Fibroblast of pulmonary artery (primary cell): ENCODE data around the gene SLC66A2.

Source experiments
- DNase-seq: peaks from one replicate; pipeline ENCODE4 v3.0.0-alpha.2; 2010; ENCODE audit warnings: low read depth
- H3K4me3 ChIP-seq: replicated peaks from 2 replicates; pipeline ENCODE4 v1.5.1; 2011; ENCODE audit warnings: low read depth, mild to moderate bottlenecking, control low read depth, low read length, moderate library complexity
- TF ChIP-seq, protein P1 (sequence below): IDR thresholded peaks from 2 replicates; pipeline ENCODE4 v1.5.1; 2011; ENCODE audit warnings: mild to moderate bottlenecking, control low read depth, low read length, inconsistent platforms; ENCODE audit errors: missing control alignments

The SLC66A2 gene

DNA sequence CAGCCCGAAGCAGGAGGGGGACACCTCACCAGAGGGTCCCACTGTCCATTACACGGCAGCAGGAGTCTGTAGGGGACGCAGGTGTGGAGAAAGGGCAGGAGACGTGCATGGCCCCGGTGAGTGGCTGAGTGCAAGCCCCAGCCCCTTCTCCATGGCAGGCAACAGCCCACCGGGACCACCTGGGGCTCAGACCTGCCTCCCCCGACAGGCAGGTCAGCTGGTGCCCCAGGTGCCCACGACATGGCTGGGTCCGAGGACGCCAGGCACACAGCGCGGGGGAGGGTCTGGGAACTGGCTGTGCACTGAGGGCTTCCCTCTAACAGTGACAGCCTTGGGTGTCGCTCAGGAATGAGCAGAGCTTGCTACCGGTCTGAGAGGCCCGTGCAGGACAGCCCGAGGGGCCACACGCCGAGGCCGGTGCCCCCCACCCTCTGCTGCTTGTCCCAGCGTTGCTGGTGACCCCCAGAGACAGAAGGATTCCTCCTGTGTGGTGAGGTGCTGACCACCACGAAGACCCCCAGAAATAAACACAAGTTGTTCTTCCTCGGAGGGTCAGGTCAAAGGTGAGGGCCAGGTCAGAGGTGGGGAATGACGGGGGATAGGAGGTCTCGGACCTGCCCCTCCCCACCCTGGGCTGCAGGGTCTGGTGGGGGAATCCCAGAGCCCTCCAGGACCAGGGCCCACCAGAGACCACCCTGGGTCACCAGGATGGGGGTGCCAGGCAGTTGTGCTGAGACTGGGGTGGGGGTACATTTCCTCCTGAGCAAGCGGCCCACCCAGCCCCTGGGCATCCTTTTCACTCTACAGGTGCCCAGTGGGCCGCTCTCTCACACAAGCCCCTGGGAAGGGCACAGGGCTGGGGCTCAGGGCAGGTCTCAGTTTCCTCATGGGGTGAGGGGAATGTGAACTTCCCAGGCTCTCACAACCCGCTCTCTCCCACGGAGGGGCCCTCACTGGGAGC, 50.6 kb downstream of the SLC66A2 start:
- no peak overlapping the region for H3K4me3 ChIP-seq
- no peak for DNase-seq
- TF ChIP-seq, protein P1, sequence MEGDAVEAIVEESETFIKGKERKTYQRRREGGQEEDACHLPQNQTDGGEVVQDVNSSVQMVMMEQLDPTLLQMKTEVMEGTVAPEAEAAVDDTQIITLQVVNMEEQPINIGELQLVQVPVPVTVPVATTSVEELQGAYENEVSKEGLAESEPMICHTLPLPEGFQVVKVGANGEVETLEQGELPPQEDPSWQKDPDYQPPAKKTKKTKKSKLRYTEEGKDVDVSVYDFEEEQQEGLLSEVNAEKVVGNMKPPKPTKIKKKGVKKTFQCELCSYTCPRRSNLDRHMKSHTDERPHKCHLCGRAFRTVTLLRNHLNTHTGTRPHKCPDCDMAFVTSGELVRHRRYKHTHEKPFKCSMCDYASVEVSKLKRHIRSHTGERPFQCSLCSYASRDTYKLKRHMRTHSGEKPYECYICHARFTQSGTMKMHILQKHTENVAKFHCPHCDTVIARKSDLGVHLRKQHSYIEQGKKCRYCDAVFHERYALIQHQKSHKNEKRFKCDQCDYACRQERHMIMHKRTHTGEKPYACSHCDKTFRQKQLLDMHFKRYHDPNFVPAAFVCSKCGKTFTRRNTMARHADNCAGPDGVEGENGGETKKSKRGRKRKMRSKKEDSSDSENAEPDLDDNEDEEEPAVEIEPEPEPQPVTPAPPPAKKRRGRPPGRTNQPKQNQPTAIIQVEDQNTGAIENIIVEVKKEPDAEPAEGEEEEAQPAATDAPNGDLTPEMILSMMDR: no peak

DNA sequence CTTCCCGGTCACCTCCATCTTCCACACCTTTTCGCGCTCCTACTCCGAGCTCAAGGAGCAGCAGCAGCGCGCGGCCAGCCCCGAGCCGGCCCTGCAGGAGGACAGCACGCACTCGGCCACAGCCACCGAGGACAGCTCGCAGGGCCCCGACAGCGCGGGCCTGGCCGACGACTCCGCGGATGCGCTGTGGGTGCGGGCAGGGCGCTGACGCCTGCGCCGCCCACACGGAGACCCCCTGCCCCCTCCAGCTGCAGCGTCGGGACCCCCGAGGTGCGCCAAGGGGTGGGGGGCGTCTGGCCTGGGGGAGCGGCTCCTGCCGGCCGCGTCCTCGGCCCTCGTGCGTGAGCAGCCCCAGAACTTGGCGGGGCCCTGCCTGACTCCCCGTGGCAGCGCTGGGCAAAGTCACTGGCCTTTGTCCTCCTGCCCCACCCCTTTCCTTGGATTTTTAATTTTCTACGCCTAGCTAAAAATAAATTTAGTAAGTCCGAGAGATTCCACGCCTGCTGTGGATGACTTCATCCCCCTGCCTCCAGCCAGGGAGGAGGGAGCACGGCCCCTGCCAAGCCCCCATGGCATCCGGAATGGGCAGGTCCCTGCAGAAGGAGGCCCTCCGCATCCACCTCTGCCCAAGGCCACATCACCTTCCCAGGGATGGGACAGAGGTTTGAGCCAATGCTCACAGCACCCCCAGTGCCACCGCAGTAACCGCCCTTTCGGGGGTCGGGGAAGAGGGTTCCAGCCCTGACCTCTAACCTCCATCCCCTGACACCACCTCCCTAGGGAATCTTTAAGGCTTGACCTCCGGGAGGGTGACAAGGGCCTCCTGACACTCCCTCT, 51.6 kb downstream of the SLC66A2 start:
- H3K4me3 ChIP-seq: no peak overlapping the region
- TF ChIP-seq, protein P1: no peak
- no peak for DNase-seq

DNA sequence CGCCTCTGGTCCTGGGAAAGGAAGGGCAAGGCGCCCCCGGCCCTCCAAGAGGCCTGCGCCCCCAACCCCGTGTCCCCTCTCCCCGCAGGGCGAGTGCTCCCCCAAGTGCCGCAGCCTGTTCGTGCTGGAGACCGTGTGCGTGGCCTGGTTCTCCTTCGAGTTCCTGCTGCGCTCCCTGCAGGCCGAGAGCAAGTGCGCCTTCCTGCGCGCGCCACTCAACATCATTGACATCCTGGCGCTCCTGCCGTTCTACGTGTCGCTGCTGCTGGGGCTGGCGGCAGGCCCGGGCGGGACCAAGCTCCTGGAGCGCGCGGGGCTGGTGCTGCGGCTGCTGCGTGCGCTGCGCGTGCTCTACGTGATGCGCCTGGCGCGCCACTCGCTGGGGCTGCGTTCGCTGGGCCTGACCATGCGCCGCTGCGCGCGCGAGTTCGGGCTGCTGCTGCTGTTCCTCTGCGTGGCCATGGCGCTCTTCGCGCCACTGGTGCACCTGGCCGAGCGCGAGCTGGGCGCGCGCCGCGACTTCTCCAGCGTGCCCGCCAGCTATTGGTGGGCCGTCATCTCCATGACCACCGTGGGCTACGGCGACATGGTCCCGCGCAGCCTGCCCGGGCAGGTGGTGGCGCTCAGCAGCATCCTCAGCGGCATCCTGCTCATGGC, 52.4 kb downstream of the SLC66A2 start:
- no peak for DNase-seq
- TF ChIP-seq, protein P1: no peak
- no peak overlapping the region for H3K4me3 ChIP-seq

DNA sequence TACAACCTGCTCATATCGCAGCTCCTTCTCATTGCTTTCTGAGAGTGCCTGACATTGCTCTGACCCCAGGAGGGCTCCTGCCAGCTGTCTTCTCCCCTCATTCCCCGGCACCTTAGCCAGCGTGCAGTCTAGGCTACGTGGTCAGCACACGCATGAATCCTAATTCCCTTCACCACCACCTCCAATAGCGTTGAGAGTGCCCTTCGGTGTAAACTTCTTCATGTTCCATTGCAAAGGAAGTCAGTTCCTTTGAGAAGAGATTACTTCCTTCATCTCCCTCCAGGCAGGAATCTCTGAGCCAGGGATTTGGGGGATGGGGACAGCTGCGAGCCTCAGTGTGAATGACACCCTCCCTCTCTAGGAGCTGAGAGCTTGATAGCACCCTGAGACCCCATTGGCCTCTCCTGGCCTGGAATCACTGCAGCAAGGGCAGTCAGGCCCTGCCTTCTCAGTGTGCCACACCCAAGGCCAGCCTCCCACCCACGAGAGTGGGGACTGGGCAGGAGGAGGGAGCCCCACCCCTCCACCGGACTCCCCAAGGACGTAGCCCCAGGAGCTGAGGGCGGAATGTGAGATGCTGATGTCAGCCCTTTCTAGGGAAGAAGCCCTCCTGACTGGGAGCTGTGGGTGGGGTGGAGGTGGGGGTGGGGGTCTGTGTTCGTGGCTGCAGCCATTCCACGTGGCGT, 53.4 kb downstream of the SLC66A2 start:
- no peak overlapping the region for H3K4me3 ChIP-seq
- TF ChIP-seq, protein P1: no peak
- DNase-seq: no peak

DNA sequence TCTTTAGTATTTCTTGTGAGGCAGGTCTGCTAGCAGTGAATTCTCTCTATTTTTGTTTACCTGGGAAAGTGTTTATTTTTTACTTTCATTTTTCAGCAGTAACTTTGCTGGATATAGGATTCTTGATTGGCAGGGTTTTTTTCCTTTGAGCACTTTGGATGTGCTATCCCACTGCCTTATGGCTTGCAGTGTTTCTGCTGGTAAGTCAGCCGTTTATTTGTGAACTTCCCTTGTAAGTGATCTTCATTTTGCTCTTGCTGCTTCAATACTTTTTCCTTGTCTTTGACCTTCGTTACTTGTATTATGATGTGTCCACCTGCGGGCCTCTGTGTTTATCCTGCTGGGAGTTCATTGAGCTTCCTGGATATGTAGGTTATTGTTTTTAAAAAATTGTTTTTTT, 54.7 kb downstream of the SLC66A2 start:
- no peak for DNase-seq
- H3K4me3 ChIP-seq: no peak overlapping the region
- TF ChIP-seq, protein P1: no peak

DNA sequence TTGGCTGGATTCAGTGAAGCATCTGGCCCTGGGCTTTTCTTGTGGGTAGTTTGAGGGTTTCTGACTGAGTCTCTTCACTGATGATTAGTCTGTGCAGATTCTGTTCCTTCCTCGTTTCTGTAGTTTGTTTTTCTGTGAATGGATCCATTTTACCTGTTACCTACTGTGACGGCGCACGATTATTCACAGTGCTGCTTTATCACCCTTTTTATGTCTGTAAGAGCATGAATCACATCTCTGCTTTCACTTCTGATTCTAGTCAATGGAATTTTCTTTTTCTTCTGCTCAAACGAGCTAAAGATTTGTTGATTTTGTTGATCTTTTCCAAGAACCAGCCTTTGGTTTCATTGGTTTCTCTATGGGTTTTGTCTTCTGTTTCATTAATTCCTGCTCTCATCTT, 60.8 kb downstream of the SLC66A2 start:
- no peak overlapping the region for H3K4me3 ChIP-seq
- no peak for DNase-seq
- TF ChIP-seq, protein P1: no peak
